GM19099 (cell line): ENCODE results near the gene SUSD1.

Experiments
- POLR2A ChIP-seq: IDR thresholded peaks from 3 replicates; pipeline ENCODE4 v1.6.1; 2011; ENCODE audit warnings: low read depth; ENCODE audit not compliant: insufficient read length; ENCODE audit errors: extremely low read depth

Gene SUSD1

GRCh38 chr9:112119225-112120029 is 55.7 kb downstream of the SUSD1 start:
- no peak for TF ChIP-seq POLR2A

GRCh38 chr9:112118009-112118408 is 57.1 kb downstream of the SUSD1 start:
- TF ChIP-seq POLR2A = no peak

- TF ChIP-seq POLR2A = no peak
These were observed 58.9 kb downstream of the SUSD1 start for GRCh38 chr9:112115970-112116753.

GRCh38 chr9:112115109-112115508 is 60.0 kb downstream of the SUSD1 start:
- no peak for TF ChIP-seq POLR2A

GRCh38 chr9:112112941-112113681 is 62.0 kb downstream of the SUSD1 start:
- no peak for TF ChIP-seq POLR2A

- no peak for TF ChIP-seq POLR2A
These were observed 62.6 kb downstream of the SUSD1 start for GRCh38 chr9:112112519-112112918.

GRCh38 chr9:112111461-112111860 is 63.6 kb downstream of the SUSD1 start:
- TF ChIP-seq POLR2A = no peak

GRCh38 chr9:112110777-112111113 is 64.4 kb downstream of the SUSD1 start:
- no peak for TF ChIP-seq POLR2A

- no peak for TF ChIP-seq POLR2A
These were observed 64.9 kb downstream of the SUSD1 start for GRCh38 chr9:112110094-112110776.

GRCh38 chr9:112104901-112105300 is 70.2 kb downstream of the SUSD1 start:
- no peak for TF ChIP-seq POLR2A

GRCh38 chr9:112104401-112104800 is 70.7 kb downstream of the SUSD1 start:
- no peak for TF ChIP-seq POLR2A

GRCh38 chr9:112103405-112103804 is 71.7 kb downstream of the SUSD1 start:
- TF ChIP-seq POLR2A = no peak

GRCh38 chr9:112097712-112098688 is 77.1 kb downstream of the SUSD1 start:
- TF ChIP-seq POLR2A = no peak

- no peak for TF ChIP-seq POLR2A
These were observed 80.0 kb downstream of the SUSD1 start for GRCh38 chr9:112094948-112095681.

GRCh38 chr9:112094241-112094640 is 80.9 kb downstream of the SUSD1 start:
- no peak for TF ChIP-seq POLR2A
